Stimulated activated CD8-positive, alpha-beta memory T cell treated with anti-CD3 and anti-CD28 coated beads, Interleukin-7, amount 100 ng/mL, for 1 hour (primary cell): ENCODE data around the gene ZFP36.
"Not testable (repeated sequence)": the region's sequence is repeated elsewhere in the genome, so short reads cannot be mapped to it uniquely, and the experiment has no call there.

Source experiments
- DNase-seq, 2 donors: peaks; one replicate each; pipeline ENCODE4 v3.0.0-alpha.2; 2020; ENCODE audit warnings: low read depth in 2 of 2

The ZFP36 gene

DNA sequence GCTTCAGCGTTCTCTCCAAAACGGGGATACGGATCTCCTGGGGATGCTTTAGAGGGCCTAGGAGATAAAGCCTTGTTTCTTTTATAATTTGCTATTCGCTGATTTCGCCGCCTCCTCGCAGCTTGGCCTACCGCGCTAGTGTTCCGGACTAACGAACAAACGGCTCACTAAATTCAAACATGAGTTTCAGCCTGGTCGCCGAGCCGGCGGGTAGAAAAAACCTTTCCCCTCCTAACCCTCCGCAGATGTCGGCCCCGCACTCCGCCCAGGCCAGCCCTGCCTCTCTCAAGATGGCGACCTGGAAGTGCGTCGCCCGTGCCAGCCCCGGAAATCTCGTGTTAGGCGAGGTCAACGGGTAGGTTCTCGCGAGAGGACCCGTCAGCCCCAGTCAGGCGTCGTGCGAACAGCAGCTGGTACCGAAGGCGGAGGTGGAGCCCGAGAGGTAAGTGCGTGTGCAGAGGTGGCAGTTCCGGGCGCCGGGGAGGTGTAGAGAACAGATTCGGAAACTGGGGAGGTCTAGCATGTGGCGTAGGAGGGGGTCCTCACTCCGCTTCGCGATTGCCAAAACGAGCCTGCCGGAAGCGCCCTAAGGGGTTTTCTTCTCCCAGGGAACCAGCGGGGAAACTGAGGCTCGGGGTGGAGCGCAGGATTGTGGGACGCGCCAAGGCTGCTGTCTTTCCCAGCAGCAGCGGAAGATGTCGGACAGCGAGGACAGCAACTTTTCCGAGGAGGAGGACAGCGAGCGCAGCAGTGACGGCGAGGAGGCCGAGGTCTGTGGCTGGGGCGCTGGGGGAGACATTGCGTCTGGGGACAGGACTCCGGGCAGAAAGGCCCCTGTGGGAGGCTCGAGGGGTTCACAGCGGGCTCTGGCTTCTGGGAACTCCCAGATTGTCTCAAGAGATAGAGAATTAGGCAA is 38.8 kb downstream of the ZFP36 start, which contains the start of gene SUPT5H:
Gene SUPT5H (plus strand): TSS at position 387 of the 916 bp plus-strand sequence. CDS start 309 bp downstream, at position 696.
- DNase-seq, result peak; percentile 89 to 91

GRCh38 chr19:39446365-39447084 is 39.9 kb downstream of the ZFP36 start:
- no peak for DNase-seq

DNA sequence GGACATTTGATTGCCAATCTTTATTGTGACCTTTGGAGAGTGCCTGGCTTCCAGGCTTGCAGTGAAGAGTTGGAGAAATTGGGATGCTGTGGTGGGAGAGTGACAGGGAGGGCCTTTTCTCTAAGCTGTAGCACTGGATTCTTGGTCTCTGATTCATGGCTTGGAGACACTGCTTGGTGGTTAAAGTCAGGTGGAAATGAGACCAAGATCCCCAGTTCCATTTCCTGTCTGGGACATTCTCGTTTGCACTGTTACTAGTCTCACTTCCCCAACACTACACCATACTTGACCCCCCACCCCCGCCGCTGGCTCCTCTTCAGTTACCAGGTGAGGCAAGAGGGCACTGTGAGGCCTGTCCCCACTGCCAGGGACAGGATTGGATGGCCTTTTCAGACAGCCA is 41.6 kb downstream of the ZFP36 start:
- no peak for DNase-seq

- no peak for DNase-seq
Measured at GRCh38 chr19:39449116-39449797, 42.6 kb downstream of the ZFP36 start.

DNA sequence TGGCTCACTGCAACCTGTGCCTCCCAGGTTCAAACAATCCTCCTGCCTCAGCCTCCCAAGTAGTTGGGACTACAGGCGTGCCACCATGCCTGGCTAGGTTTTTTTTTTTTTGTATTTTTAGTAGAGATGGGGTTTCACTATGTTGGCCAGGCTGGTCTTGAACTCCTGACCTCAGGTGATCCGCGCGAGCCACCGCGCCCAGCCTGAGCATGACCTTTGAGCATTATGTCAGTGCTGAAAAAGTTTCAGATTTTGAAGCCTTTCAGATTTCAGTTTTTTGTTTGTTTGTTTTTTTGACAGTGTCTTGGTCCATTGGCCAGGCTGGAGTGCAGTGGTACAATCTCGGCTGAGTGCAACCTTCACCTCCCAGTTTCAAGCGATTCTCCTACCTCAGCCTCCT is 44.6 kb downstream of the ZFP36 start:
- not testable (repeated sequence) for DNase-seq
